ENCODE measurements around the gene PTPRM. TPM values are rescaled to one million over a fixed set of nuclear protein-coding genes. Genes with fewer than 3 reads are reported as not detected.

PTPRM gene
- total and polyA plus RNA-seq, 2 donors (not counting 3 experiments of a cell fraction or from before 2014, with no cell fraction given): 37.4 to 43.7 TPM

DNA sequence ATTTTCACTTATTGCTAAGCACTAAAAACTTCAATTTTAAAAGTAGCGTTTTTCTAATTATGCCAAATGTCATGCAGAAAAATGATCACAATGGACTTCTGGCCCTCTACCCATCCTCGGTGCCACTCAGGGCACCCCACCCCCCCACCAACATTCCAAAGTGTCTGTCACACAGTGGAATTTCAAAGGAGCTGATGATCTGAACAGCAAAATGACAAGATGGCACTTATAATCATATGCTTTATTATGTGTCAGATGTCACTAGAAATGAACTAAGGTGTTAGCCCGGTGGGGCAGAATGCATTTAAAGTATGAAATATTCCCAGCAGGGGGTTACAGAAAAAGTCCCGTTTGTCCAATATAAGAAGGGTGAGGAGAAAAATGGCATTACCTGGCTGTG, 681.5 kb downstream of the PTPRM start:
- H3K79me2 ChIP-seq (ENCODE audit: control insufficient read depth, insufficient read depth, low read length): no peaks in the 10 kb centered on the region
- H3K36me3 ChIP-seq (ENCODE audit: control insufficient read depth in 2 of 2, extremely low read depth in 1 of 2, insufficient read depth in 2 of 2, low read length in 2 of 2): no peaks in the 10 kb centered on the region
- TF ChIP-seq POLR2AphosphoS5 (IDR thresholded peaks at IDR 0.05; ENCODE audit: insufficient read depth, low read depth, low read length): no peak
- no peak for TF ChIP-seq MYC (IDR thresholded peaks at IDR 0.05; ENCODE audit: low read depth, low read length)
- TF ChIP-seq JUN (IDR thresholded peaks at IDR 0.05; ENCODE audit: borderline replicate concordance, insufficient read depth, insufficient read length, low read depth): no peak
- no peak for TF ChIP-seq EZH2 (IDR thresholded peaks at IDR 0.05; ENCODE audit: borderline replicate concordance, low read depth, low read length, severe bottlenecking)
- TF ChIP-seq FOS (IDR thresholded peaks at IDR 0.05; ENCODE audit: borderline replicate concordance, insufficient read depth, low read length): no peak
- TF ChIP-seq, protein P1, sequence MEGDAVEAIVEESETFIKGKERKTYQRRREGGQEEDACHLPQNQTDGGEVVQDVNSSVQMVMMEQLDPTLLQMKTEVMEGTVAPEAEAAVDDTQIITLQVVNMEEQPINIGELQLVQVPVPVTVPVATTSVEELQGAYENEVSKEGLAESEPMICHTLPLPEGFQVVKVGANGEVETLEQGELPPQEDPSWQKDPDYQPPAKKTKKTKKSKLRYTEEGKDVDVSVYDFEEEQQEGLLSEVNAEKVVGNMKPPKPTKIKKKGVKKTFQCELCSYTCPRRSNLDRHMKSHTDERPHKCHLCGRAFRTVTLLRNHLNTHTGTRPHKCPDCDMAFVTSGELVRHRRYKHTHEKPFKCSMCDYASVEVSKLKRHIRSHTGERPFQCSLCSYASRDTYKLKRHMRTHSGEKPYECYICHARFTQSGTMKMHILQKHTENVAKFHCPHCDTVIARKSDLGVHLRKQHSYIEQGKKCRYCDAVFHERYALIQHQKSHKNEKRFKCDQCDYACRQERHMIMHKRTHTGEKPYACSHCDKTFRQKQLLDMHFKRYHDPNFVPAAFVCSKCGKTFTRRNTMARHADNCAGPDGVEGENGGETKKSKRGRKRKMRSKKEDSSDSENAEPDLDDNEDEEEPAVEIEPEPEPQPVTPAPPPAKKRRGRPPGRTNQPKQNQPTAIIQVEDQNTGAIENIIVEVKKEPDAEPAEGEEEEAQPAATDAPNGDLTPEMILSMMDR (IDR thresholded peaks at IDR 0.05; ENCODE audit: extremely low read depth in 1 of 2, insufficient read depth in 1 of 2, low read depth in 1 of 2, low read length in 2 of 2): no peak
- no peak for TF ChIP-seq GATA2 (IDR thresholded peaks at IDR 0.05; ENCODE audit: insufficient read depth, insufficient read length, low read depth, low read length)
- TF ChIP-seq, protein P2, sequence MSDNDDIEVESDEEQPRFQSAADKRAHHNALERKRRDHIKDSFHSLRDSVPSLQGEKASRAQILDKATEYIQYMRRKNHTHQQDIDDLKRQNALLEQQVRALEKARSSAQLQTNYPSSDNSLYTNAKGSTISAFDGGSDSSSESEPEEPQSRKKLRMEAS (IDR thresholded peaks at IDR 0.05; ENCODE audit: insufficient read depth, insufficient read length): no peak
- TF ChIP-seq POLR2A (IDR thresholded peaks at IDR 0.05; ENCODE audit: low read depth, low read length): no peak
- H3K4me2 ChIP-seq (ENCODE audit: insufficient read depth, low read length): no peak overlapping the region
- no peaks in the 10 kb centered on the region for H4K20me1 ChIP-seq (replicated peaks; ENCODE audit: control insufficient read depth, extremely low read depth, insufficient read depth, low read length)
- no peaks in the 10 kb centered on the region for H3K9me3 ChIP-seq (replicated peaks; ENCODE audit: control insufficient read depth, insufficient read depth, low read length)
- H3K27me3 ChIP-seq (ENCODE audit: control insufficient read depth in 2 of 2, insufficient read depth in 2 of 2, low read length in 2 of 2): no peaks in the 10 kb centered on the region
- H2AFZ ChIP-seq (ENCODE audit: low read depth, low read length): no peak overlapping the region
- H3K4me3 ChIP-seq (replicated peaks in 1 of 3; ENCODE audit: insufficient read depth in 1 of 3, low read depth in 1 of 3, low read length in 3 of 3): no peak overlapping the region
- dilution Hi-C loops (cut with MboI; ENCODE audit: extremely low pct_ligation_motif_present, low sequenced_read_pairs): no loop called here
- no peaks in the 10 kb centered on the region for H3K9me1 ChIP-seq (replicated peaks; ENCODE audit: control insufficient read depth, extremely low read depth, insufficient read depth, low read length)
- ChIA-PET CTCF (interaction anchor here (0.9 kb wide), 1 partner anchor 11 kb away, joined by 4 read pairs; no protein-coding TSS in a partner anchor), POLR2A (no interaction called here)
- DNase-seq (ENCODE audit: low read depth, low spot score) (no peak), FAIRE-seq (no peak)
- intact Hi-C loops (cut with micrococcal nuclease): no loop called here
- no peaks in the 10 kb centered on the region for H3K4me1 ChIP-seq (ENCODE audit: control insufficient read depth, extremely low read depth, insufficient read depth, low read length)
- BruUV-seq (replicated peaks): no TSS peak
- no peak overlapping the region for H3K9ac ChIP-seq (replicated peaks; ENCODE audit: extremely low read depth, insufficient read depth, low read length)
- H3K27ac ChIP-seq (ENCODE audit: insufficient read depth, low read depth, low read length): no peak overlapping the region

Measured in endothelial cell of umbilical vein (primary cell).